GM18951 (cell line): Measurements from ENCODE around the gene NME9.

Experiments used
- POLR2A ChIP-seq: IDR thresholded peaks from 4 replicates; pipeline ENCODE4 v1.6.1; 2011; ENCODE audit warnings: mild to moderate bottlenecking; ENCODE audit not compliant: insufficient read length, insufficient read depth; ENCODE audit errors: extremely low read depth
- in situ Hi-C: fragments of 300-500 bp; cut with MboI; formaldehyde crosslinking; loops from one replicate; pipeline ENCODE4 v1.12.0; 2022; ENCODE audit warnings: low sequenced_read_pairs, mixed read lengths, inconsistent platforms; ENCODE audit not compliant: unreplicated experiment

NME9 gene

DNA sequence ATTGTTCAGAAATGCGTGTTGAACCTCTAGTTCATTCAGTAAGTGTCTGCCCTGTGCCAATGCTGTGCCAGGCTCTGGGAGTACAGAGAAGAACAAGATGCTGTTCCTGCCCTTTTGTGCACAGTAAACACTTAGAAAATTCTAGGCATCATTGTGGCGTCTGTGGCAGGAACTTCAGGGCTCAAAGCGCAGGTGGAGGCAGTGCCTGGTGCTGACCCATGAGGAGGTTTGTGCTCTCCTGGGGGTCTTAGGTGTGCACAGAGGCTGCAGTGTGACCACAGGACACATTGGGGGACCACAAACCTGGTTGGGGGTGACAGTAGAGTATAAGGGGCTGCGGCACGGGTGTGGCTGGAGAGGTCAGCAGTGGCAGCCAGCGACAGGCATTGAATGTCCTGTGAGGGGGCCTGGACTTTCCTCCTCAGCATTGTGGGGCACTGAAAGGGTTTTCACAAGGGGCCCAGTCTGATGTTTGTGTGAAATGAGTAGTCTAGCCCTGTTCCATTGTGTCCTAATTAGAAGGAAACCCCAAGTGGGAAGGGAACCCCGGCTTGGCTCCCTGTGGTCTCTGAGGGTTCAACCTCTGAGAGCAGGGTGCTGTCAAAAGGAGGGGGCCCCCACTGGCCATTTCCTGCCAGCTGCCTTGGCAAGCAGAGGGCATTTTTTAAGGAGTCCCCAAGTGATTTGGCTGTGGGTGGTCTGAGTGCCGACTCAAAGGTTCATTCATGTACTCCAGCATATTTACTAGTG lies 39.7 kb upstream of the NME9 start:
- in situ Hi-C loops: no loop called here
- no peak for TF ChIP-seq POLR2A

DNA sequence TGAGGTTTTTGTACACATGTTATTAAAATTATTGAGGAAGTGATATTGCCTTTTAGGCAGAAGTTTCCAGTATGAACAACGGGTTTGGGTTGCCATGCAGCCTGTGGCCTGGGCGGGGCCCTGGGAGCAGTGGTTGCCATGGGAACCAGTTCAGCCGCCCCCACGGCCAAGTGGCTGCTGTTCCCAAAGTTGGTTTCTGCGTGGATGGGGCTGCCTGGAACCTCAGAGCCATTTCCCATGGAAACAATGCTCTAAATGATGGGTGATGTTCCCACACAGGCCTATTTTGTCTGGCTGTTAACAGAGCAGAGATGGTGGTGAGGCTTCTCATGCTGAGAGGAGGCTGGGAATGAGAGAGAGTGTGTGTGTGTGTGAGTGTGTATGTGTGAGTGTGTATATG lies 38.3 kb upstream of the NME9 start:
- TF ChIP-seq POLR2A: no peak
- in situ Hi-C loops: no loop called here

DNA sequence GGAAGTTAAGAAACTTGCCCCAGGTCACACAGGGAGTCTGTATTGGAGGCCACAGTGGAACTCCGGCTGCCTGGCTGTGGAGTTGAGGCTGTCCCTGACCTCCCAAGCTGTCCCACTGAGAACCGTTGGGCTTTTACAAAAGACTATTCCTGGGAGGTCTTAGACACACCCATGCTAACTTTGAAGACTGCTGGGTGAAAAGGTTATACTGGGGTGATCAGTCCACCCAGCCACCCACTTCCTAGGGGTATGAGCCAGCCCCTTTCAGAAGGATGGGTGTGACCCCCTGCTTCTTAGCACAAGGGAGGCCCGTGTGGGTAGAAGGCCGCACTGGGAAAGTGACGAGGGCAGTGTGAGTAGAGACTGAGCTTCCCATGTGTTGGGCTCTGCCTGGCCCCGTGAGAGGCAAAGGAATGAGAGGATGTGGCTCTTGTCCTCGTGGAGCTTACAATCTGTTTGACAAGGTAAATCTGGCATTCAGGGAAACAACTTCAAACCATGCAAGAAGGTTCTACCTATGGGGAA lies 37.7 kb upstream of the NME9 start:
- in situ Hi-C loops: no loop called here
- TF ChIP-seq POLR2A: no peak

DNA sequence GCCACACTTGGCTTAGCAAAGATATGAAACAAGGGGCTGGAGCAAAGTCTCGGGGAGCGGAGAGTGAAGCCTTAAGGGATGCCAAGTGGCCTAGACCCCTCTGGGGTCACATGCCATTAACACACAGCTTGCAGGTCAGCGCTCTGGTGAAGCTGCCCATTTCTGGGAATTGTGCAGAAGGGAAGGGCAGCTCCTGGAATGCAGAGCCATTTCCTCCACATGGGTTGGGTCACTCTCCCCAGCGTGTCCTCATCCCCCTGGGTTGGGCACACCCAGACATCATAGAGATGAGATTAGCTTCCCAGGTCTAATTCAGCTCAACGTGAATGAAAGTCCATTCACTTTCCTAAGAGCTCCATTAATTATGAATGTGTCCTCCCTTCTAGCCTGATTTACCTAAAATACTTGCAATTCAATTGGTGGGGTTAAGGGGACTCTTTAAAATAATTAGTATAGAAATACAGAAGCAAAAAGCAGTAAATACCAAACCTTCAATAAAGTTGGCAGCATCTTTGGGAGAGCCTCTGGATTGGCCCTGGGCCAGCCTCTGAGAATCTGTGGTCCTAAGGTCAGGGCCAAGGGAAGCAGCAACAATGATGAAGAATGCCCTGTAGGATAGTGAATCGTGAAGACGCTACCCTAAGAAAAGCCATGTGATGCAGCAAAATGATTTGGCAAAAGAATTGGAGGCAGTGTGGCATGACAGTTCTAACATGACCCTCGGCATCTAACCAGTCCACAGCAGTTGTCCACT lies 36.5 kb upstream of the NME9 start:
- in situ Hi-C loops: no loop called here

DNA sequence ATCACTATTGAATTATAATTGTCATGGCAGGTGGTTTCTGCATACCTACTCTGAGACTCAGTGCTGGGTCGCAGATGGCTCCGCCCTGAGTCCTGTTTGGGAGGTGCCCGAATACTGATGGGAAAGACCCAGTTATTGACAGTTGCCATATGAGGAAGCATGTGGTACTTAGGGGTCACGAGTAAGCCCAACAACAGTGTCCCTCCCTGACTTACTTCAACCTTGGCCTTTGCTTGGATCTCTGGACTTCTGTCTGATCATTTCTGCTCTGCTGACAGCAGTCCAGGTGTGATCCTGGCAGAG lies 35.6 kb upstream of the NME9 start:
- in situ Hi-C loops: no loop called here

More for the DNA sequence above, 36.5 kb upstream of the NME9 start:
- no peak for TF ChIP-seq POLR2A

DNA sequence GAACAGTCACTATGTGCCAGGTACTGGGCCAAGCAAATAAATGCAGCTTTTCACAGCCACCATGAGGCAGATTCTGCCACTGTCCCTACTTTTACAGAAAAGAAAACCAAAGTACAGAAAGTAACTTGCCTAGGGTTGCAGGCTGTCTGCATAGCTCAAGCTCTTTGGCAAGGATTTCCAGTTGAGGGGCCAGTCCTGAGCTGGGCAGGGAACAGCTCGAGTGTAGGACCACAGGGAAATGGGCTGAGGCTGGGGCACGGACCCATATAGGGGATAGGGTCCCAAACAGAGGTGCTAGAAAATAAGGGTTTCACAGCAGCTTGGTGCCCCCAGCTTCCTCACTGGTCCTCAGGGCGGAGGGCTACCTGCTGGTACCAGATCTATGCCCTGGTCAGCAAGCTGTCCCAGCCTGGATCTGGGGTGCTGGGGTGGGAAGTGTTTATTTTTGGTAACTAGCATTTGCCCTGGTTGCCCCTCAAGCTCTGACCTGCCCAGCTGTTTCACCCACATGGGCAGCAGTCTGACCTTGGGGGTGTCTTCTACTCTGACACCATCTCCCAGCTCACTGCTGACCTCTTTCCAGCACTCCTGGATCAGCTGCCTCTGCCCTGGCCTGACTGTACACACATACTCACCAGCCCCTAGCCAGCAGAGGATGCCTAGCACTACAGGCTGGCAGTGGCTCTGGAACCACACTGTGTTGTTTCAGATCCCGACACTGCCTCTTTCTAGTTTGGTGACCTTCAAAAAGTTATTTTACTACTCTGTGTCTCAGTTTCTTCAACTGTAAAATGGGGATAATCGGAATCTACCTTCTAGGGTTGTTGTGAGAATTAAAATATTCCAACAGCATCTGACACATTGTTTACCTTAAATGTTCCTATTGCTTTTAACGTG lies 35.0 kb upstream of the NME9 start:
- in situ Hi-C loops: no loop called here
- no peak for TF ChIP-seq POLR2A

More for the DNA sequence above, 35.6 kb upstream of the NME9 start:
- no peak for TF ChIP-seq POLR2A

DNA sequence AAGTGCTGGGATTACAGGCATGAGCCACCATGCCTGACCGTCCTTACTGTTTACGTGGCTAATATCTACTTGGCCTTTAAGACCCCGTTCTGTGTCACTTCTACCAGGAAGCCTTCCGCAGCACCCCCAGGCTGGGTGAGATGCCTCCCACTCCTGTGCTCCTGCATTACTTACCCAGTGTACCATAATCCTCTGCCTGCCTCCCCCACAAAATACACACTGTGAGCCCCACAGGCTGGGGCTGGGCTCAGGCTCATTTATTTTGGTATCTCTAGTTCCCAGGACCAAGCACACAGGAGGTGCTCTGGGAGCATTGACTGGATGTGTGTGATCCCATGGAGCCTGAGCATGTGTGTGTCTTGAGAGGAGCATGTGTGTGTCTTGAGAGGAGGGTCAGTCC lies 33.7 kb upstream of the NME9 start:
- no peak for TF ChIP-seq POLR2A
- in situ Hi-C loops: no loop called here

DNA sequence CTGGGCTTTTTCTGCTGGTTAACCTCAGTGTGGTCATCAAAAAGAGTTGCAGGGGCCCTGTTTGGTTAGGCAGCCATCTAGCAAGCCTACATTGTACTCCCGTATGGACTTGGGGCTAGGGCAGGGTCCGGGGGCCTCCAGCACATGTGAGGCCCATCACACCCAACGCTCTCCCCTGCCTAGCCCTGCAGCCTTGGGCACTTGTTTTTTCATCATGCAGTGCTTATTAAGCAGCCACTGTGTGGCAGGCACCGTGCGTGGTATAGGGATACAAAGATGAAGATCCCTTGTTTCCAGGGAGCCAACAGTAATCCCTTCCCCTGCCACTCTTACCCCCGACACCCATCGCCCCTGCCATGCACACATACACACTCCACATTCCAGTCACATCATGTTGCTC lies 32.9 kb upstream of the NME9 start:
- in situ Hi-C loops: no loop called here
- TF ChIP-seq POLR2A: no peak

DNA sequence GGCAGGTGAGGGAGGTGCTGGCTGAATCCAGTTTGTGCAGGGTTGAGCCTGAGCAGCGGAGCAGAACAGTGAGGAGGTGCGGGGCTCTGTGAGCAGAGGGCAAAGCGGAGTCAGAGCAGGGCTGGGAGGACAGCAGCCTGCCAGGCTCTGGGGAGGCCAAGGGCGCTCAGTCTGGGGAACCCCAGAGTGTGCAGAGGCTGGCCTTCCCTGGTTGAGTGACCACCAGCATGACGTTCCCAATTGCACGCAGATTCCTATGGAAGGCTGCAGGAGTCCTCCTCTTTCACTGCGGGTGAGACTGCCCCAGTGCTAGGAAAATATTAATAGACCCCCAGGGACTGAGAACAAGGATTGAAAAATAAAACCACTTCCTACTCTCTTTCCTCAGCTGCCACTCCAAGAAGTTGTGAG lies 31.9 kb upstream of the NME9 start:
- no peak for TF ChIP-seq POLR2A
- in situ Hi-C loops: no loop called here

DNA sequence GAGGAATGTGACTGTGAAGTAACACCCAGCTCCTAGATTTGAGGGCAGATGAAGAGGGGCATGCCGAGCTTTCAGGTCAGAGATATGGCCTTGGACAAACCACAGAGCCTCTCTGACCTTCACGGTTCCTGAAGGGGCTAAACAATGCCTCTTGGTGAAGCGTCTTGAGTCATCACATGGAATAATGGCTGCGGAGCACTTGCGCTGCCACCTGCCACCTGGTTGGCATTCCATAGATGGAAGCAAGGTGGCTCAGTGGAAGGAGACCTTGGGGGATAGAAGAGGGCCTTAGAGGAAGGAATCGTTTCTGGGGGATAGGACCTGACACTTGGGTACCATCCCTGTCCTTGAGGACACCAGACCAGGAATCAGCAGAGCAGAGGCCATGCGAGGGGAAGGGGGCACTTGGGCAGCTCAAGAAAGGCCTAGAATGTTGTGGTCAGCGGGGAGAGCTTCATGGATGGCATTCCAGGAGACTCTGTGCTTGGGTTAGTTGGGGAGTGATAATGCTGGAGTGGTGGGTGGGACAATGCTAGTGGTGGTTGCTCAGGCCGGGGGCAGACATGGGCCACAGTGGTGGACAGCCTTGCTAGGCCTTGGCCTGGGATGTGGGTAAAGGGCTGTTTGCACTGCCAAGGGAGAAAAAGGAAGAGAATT lies 31.3 kb upstream of the NME9 start:
- TF ChIP-seq POLR2A: no peak
- in situ Hi-C loops: no loop called here

DNA sequence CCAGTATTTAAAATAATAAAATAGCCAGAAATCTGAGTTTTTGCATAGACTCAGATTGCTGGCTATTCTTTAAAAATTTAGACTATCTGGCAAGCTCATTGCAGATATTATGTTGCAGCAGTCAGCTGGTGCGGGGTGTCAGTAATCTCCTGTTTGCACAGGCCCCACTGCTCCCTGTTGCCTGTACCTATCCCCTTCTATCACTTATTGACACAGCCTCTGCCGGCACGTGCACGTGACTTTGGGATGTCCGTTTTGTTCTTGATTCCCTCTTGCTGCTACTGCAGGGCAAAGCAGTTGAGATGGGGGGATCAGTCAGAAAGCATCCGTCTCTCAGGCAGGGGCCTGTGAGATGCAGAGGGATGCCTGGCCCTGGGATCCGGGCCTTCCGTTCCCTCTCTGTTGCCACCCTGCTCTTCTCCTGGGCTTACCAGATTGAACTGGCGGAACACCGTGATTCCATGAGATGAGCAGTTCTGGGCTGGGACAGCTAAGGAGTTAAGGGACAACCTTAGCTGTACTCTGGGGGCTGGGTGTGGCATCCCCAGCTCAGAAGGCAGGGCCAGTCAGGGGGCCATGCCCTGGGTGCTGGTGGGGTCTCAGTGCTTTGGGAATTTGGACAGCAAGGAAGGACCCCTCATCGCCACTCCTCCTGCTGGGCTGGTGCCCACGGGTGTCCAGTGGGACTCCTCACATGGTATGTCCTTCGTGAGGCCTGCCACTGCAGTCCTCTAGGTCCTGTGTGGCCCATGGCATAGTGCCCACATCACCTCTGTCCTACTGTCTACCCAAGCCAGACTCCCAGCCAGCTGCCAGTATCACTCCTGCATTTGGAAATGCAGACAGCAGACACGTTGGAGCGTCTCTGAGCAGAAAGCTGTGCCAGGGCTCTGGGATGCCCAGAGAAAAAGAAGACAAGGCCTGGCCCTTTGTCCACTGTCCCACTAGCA lies 30.5 kb upstream of the NME9 start:
- no peak for TF ChIP-seq POLR2A
- in situ Hi-C loops: no loop called here
